Nephron progenitor cell (in vitro differentiated cells): ENCODE results near the gene MLN.
A peak's percentile ranks its signal among the peaks of the same experiment; 100 is the strongest.

ENCODE experiments used
- DNase-seq: peaks from one replicate; pipeline ENCODE4 v3.0.0; 2021
- H3K27ac Mint-ChIP-seq: 2 replicates; pipeline ENCODE4 v1.8.0; 2021; ENCODE audit warnings: mild to moderate bottlenecking, moderate library complexity, mixed read lengths
- H3K27me3 Mint-ChIP-seq: 2 replicates; pipeline ENCODE4 v1.8.0; 2021; ENCODE audit warnings: mild to moderate bottlenecking, low read depth, mixed read lengths; ENCODE audit not compliant: poor library complexity
- H3K36me3 Mint-ChIP-seq: 2 replicates; pipeline ENCODE4 v1.8.0; 2021; ENCODE audit warnings: low read depth, mixed read lengths
- H3K4me1 Mint-ChIP-seq: 2 replicates; pipeline ENCODE4 v1.8.0; 2021; ENCODE audit warnings: mixed read lengths
- H3K4me3 Mint-ChIP-seq: 2 replicates; pipeline ENCODE4 v1.8.0; 2021; ENCODE audit warnings: mild to moderate bottlenecking, moderate library complexity, mixed read lengths
- H3K9me3 Mint-ChIP-seq: 2 replicates; pipeline ENCODE4 v1.8.0; 2021; ENCODE audit warnings: mild to moderate bottlenecking, moderate library complexity, mixed read lengths
- CTCF ChIP-seq: fragments of 200-600 bp; sonication (generic); IDR thresholded peaks from 2 replicates; pipeline ENCODE4 v1.5.0; 2021; ENCODE audit warnings: antibody characterized with exemption

MLN gene

GRCh38 chr6:33843131-33844121 lies 39.6 kb upstream of the MLN start:
- Mint-ChIP-seq H3K9me3 (no peaks in the 10 kb centered on the region), H3K36me3 (no peaks in the 10 kb centered on the region), H3K4me1 (peaks cover 70% of the 10 kb centered on the region), H3K27me3 (peaks cover 3% of the 10 kb centered on the region), H3K4me3 (peak overlapping the region; percentile 23), H3K27ac (peak overlapping the region; percentile 69)
- DNase-seq: peak; percentile 37
- no peak for TF ChIP-seq CTCF

GRCh38 chr6:33841868-33842267 lies 38.1 kb upstream of the MLN start:
- peak overlapping the region; percentile 53 for H3K4me3 Mint-ChIP-seq
- TF ChIP-seq CTCF: no peak
- H3K36me3 Mint-ChIP-seq: peaks cover 7% of the 10 kb centered on the region
- H3K4me1 Mint-ChIP-seq: peaks cover 75% of the 10 kb centered on the region
- DNase-seq: no peak
- peaks cover 7% of the 10 kb centered on the region for H3K9me3 Mint-ChIP-seq
- H3K27me3 Mint-ChIP-seq: peaks cover 6% of the 10 kb centered on the region
- no peak overlapping the region for H3K27ac Mint-ChIP-seq

GRCh38 chr6:33841070-33841469 lies 37.3 kb upstream of the MLN start:
- no peak overlapping the region for H3K27ac Mint-ChIP-seq
- peaks cover 3% of the 10 kb centered on the region for H3K27me3 Mint-ChIP-seq
- peaks cover 7% of the 10 kb centered on the region for H3K36me3 Mint-ChIP-seq
- DNase-seq: no peak
- H3K9me3 Mint-ChIP-seq: peaks cover 13% of the 10 kb centered on the region
- peaks cover 75% of the 10 kb centered on the region for H3K4me1 Mint-ChIP-seq
- TF ChIP-seq CTCF: no peak
- H3K4me3 Mint-ChIP-seq: no peak overlapping the region

- peak overlapping the region; percentile 81 for H3K27ac Mint-ChIP-seq
- DNase-seq: no peak
- H3K4me1 Mint-ChIP-seq: peaks cover 75% of the 10 kb centered on the region
- no peak for TF ChIP-seq CTCF
- peak overlapping the region; percentile 29 for H3K4me3 Mint-ChIP-seq
- peaks cover 3% of the 10 kb centered on the region for H3K27me3 Mint-ChIP-seq
- peaks cover 7% of the 10 kb centered on the region for H3K36me3 Mint-ChIP-seq
- peaks cover 17% of the 10 kb centered on the region for H3K9me3 Mint-ChIP-seq
These were observed 36.5 kb upstream of the MLN start for GRCh38 chr6:33840048-33840926.

GRCh38 chr6:33839399-33840047 lies 35.7 kb upstream of the MLN start:
- H3K4me3 Mint-ChIP-seq: peak overlapping the region; percentile 29
- TF ChIP-seq CTCF: no peak
- peaks cover 7% of the 10 kb centered on the region for H3K27me3 Mint-ChIP-seq
- H3K36me3 Mint-ChIP-seq: peaks cover 7% of the 10 kb centered on the region
- peaks cover 72% of the 10 kb centered on the region for H3K4me1 Mint-ChIP-seq
- peak overlapping the region; percentile 81 for H3K27ac Mint-ChIP-seq
- DNase-seq: no peak
- peaks cover 22% of the 10 kb centered on the region for H3K9me3 Mint-ChIP-seq
